Hepatocyte (in vitro differentiated cells): Measurements from ENCODE around the gene ATP8A2.

Source experiments
- EZH2 ChIP-seq: fragments of 200-600 bp; sonication (generic); IDR thresholded peaks from 2 replicates; pipeline ENCODE4 v1.6.1; 2016; ENCODE audit warnings: antibody characterized with exemption, mild to moderate bottlenecking, borderline replicate concordance
- TF ChIP-seq, protein P1 (sequence below): fragments of 200-600 bp; sonication (generic); IDR thresholded peaks from 2 replicates; pipeline ENCODE4 v1.5.1; 2016; ENCODE audit warnings: antibody characterized with exemption, mild to moderate bottlenecking; ENCODE audit not compliant: poor library complexity

DNA sequence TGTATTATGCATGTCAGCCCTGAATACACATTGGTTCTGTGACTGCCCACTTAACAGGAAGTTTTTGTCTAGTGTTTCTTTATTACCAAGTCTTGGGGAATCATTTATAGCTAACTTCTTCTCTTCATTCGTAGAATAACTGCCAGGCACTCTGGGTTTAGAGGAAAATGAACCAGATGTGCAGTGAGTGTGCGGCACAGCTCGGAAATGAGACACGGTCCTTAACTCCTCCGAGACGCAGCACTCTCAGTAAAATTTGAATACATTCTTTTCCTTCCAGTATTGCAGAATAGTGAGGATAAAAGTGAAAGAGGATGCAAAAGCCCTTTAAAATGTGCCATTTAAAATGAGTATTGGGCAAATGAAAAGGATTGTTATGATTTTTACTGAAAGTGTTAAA, 29.2 kb downstream of the ATP8A2 start:
- TF ChIP-seq, protein P1, sequence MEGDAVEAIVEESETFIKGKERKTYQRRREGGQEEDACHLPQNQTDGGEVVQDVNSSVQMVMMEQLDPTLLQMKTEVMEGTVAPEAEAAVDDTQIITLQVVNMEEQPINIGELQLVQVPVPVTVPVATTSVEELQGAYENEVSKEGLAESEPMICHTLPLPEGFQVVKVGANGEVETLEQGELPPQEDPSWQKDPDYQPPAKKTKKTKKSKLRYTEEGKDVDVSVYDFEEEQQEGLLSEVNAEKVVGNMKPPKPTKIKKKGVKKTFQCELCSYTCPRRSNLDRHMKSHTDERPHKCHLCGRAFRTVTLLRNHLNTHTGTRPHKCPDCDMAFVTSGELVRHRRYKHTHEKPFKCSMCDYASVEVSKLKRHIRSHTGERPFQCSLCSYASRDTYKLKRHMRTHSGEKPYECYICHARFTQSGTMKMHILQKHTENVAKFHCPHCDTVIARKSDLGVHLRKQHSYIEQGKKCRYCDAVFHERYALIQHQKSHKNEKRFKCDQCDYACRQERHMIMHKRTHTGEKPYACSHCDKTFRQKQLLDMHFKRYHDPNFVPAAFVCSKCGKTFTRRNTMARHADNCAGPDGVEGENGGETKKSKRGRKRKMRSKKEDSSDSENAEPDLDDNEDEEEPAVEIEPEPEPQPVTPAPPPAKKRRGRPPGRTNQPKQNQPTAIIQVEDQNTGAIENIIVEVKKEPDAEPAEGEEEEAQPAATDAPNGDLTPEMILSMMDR: no peak
- no peak for TF ChIP-seq EZH2
